Measurements from ENCODE around the gene ARHGAP10.

The ARHGAP10 gene

DNA sequence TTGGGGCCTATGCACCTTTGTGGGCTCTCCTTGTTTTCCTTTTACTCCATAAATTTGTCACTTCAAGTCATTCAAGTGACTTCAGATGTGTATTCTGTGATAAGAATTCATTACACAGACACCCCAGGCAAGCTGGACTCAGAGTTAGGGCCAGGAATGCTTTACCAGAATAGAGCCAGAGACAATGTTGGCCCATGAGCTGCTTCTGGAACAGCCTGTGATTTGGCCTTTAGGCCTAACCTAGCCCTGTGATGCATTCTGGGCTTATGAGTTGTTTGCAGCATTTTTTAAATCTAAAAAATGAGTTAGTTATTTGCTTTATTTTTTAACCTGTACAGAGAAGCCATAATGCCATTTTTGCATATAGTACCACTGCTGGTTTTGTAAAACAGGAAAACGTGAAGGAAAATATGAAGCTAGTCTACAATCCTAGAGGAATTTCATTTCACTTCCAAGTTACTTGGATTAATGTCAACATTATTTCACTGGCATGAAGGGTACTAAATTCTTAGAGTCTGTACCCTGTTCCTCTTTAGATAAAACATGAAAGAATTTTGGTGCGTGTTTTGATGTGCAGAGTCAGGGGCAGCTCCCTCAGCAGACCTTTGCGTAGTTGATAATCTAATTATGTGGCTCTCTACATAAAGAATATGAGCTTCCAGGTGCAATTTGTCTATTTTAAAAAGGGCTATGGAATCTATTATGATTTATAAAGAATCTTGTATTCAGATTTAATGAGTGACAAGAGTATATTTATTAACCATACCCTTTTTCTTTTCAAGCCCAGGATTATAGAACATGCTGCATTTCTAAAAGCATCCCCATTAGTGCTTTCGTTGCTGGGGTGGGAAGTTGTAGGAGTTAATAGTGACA lies 84.7 kb downstream of the ARHGAP10 start:
- no peak overlapping the region for H3K4me3 ChIP-seq (ENCODE audit: low read depth, low read length)
- no peak for DNase-seq (ENCODE audit: low read depth, low spot score)
- in situ Hi-C loops (cut with HindIII; ENCODE audit: low sequenced_read_pairs) = no loop called here
- TF ChIP-seq, protein P1, sequence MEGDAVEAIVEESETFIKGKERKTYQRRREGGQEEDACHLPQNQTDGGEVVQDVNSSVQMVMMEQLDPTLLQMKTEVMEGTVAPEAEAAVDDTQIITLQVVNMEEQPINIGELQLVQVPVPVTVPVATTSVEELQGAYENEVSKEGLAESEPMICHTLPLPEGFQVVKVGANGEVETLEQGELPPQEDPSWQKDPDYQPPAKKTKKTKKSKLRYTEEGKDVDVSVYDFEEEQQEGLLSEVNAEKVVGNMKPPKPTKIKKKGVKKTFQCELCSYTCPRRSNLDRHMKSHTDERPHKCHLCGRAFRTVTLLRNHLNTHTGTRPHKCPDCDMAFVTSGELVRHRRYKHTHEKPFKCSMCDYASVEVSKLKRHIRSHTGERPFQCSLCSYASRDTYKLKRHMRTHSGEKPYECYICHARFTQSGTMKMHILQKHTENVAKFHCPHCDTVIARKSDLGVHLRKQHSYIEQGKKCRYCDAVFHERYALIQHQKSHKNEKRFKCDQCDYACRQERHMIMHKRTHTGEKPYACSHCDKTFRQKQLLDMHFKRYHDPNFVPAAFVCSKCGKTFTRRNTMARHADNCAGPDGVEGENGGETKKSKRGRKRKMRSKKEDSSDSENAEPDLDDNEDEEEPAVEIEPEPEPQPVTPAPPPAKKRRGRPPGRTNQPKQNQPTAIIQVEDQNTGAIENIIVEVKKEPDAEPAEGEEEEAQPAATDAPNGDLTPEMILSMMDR (IDR thresholded peaks at IDR 0.05; ENCODE audit: low read depth, low read length) = no peak

DNA sequence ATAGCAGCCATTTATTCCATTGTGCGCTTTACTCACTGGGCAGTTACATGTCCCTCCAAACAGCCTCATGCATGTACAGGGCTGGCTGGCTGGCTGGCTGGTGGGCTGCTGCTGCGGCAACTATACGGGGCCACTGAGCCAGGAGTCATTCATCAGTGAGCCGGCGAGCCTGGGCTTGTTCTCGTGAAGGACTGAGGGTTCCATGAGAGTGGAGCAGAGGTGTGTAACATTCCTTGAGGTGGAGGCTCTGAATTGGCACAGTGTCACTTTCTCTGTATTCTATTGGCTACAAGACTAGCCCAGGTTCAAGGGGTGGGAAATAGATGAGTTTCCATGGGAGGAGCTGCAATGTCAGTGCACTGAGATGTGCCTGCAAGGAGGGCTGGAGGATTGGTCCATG lies 89.1 kb downstream of the ARHGAP10 start:
- TF ChIP-seq, protein P1 (IDR thresholded peaks at IDR 0.05; ENCODE audit: low read depth, low read length) = no peak
- no peak overlapping the region for H3K4me3 ChIP-seq (ENCODE audit: low read depth, low read length)
- DNase-seq (ENCODE audit: low read depth, low spot score) = no peak
- in situ Hi-C loops (cut with HindIII; ENCODE audit: low sequenced_read_pairs) = no loop called here

DNA sequence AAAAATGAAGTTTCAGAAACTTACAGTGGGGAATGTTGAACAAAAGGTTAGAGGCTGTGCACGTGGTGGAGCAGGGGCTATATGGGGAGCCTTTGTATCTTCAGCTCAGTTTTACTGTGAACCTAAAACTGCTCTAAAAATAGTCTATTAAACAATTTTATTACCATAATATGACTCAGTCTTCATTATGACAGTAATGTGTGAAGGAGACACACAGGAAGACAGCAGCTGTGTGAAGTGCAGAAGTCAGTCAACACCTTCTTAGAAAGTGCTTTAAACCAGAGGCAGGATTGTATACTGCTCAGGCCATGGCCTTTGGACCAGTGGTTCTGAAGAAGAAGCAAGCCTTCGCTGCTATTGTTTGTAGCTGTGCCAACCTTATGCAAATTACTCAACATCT lies 89.7 kb downstream of the ARHGAP10 start:
- TF ChIP-seq, protein P1 (IDR thresholded peaks at IDR 0.05; ENCODE audit: low read depth, low read length) = no peak
- DNase-seq (ENCODE audit: low read depth, low spot score) = no peak
- in situ Hi-C loops (cut with HindIII; ENCODE audit: low sequenced_read_pairs) = no loop called here
- no peak overlapping the region for H3K4me3 ChIP-seq (ENCODE audit: low read depth, low read length)

DNA sequence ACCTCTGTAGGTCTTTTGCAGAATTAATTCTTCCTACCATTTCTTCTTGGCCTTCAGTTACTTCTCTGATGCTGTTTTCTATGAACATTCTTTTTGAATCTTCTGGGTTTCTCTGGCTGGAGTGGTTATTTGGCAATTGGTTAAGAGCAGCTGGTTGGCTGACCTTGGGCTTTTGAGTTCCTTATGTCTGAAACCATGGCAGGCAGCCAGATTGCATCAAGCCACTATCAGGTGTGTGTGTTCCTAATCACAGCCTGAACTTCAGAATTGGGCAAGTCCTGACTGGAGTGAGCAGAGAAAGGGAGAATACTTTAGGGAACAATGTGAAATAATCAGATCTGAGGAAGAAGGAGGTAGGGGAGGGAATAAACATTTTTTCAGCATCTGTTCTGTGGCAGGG lies 90.2 kb downstream of the ARHGAP10 start:
- TF ChIP-seq, protein P1 (IDR thresholded peaks at IDR 0.05; ENCODE audit: low read depth, low read length) = no peak
- DNase-seq (ENCODE audit: low read depth, low spot score) = peak; percentile 44
- H3K4me3 ChIP-seq (ENCODE audit: low read depth, low read length) = no peak overlapping the region
- in situ Hi-C loops (cut with HindIII; ENCODE audit: low sequenced_read_pairs) = no loop called here

DNA sequence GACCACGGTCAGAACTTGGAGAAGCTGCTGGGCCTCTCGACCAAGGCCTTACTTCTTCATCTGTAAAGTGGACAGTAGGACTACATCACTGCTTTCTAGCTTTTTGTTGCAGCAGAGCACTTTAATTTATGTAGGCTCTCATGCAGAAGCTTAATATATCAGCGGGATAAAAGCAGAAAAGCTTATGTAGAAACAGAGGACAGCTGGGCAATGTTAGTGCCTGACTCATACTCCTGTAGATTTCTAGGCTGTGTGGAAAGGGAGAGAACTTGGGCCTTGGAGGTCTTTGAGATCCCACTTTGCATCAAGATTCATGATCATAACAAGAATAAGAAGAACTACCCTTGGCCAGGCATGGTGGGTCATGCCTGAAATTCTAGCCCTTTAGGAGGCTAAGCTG lies 91.2 kb downstream of the ARHGAP10 start:
- TF ChIP-seq, protein P1 (IDR thresholded peaks at IDR 0.05; ENCODE audit: low read depth, low read length) = no peak
- in situ Hi-C loops (cut with HindIII; ENCODE audit: low sequenced_read_pairs) = no loop called here
- no peak overlapping the region for H3K4me3 ChIP-seq (ENCODE audit: low read depth, low read length)
- no peak for DNase-seq (ENCODE audit: low read depth, low spot score)

DNA sequence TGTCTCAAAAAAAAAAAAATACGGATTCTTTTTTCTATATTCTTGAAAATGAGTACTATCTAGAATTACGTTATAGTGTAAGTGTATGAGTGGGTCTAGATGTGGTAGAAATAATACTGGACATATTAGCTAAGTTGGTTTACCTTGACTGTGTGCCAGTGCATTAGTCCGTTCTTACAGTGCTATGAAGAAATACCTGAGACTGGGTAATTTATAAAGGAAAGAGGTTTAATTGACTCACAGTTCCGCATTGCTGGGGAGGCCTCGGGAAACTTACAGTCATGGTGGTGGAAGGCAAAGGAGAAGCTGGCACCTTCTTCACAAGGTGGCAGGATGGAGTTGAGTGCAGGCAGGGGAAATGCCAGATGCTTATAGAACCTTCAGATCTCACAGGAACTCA lies 92.4 kb downstream of the ARHGAP10 start:
- TF ChIP-seq, protein P1 (IDR thresholded peaks at IDR 0.05; ENCODE audit: low read depth, low read length) = no peak
- in situ Hi-C loops (cut with HindIII; ENCODE audit: low sequenced_read_pairs) = no loop called here

More for the DNA sequence above, 92.4 kb downstream of the ARHGAP10 start:
- DNase-seq (ENCODE audit: low read depth, low spot score) = no peak
- no peak overlapping the region for H3K4me3 ChIP-seq (ENCODE audit: low read depth, low read length)
